Activated gamma-delta T cell (primary cell): ENCODE data around the gene GNMT.

Source experiments
- DNase-seq: peaks from one replicate; lab custom pipeline; 2025; lab: John Stamatoyannopoulos, UW
- total RNA-seq, 2 donors: gene quantifications; one replicate each; lab custom pipeline; 2026; lab: John Stamatoyannopoulos, UW

Gene GNMT
- 1.4 to 2.5 reads per million in 2 donors for total RNA-seq

- peak; percentile 20 for DNase-seq
These were observed at the start of gene GNMT for GRCh38 chr6:42960243-42961019. Gene GNMT (plus strand): TSS chr6:42960754. CDS start chr6:42960768, 14 bp downstream.

GRCh38 chr6:42911171-42912021, 49.2 kb upstream of the GNMT start:
- no peak for DNase-seq

GRCh38 chr6:42914546-42914945, 46.0 kb upstream of the GNMT start:
- no peak for DNase-seq

GRCh38 chr6:42915732-42916131, 44.8 kb upstream of the GNMT start, which contains the start of gene PTCRA:
Gene PTCRA (plus strand): TSS chr6:42916053. CDS start chr6:42916070, 17 bp downstream.
- no peak for DNase-seq

- no peak for DNase-seq
These were observed 44.3 kb upstream of the GNMT start for GRCh38 chr6:42916288-42916687.

GRCh38 chr6:42921801-42922200, 38.8 kb upstream of the GNMT start:
- no peak for DNase-seq

- no peak for DNase-seq
These were observed 36.9 kb upstream of the GNMT start for GRCh38 chr6:42923666-42924065.

- DNase-seq = no peak
These were observed 35.2 kb upstream of the GNMT start for GRCh38 chr6:42925248-42925857.

- peak; percentile 91 for DNase-seq
These were observed 31.4 kb upstream of the GNMT start, which contains the start of gene CNPY3 for GRCh38 chr6:42928986-42929820. Gene CNPY3 (plus strand): TSS chr6:42929480. CDS start chr6:42929571, 91 bp downstream.

- DNase-seq = no peak
These were observed 30.7 kb upstream of the GNMT start for GRCh38 chr6:42929821-42930360.

- DNase-seq = no peak
These were observed 28.1 kb upstream of the GNMT start for GRCh38 chr6:42932412-42932811.

- DNase-seq = no peak
These were observed 27.3 kb upstream of the GNMT start for GRCh38 chr6:42933205-42933604.

- DNase-seq = no peak
These were observed 25.2 kb upstream of the GNMT start for GRCh38 chr6:42935322-42935721.

GRCh38 chr6:42936398-42936797, 24.2 kb upstream of the GNMT start:
- no peak for DNase-seq

GRCh38 chr6:42937548-42938427, 22.8 kb upstream of the GNMT start:
- DNase-seq = no peak

- DNase-seq = no peak
These were observed 22.1 kb upstream of the GNMT start for GRCh38 chr6:42938428-42938796.

GRCh38 chr6:42938987-42939809, 21.4 kb upstream of the GNMT start:
- DNase-seq = no peak

GRCh38 chr6:42939810-42940167, 20.8 kb upstream of the GNMT start:
- DNase-seq = no peak

GRCh38 chr6:42940493-42941045, 20.0 kb upstream of the GNMT start:
- DNase-seq = no peak
